Measurements from ENCODE around the gene LAX1.
"Not testable (repeated sequence)": the region's sequence is repeated elsewhere in the genome, so short reads cannot be mapped to it uniquely, and the experiment has no call there.

The LAX1 gene

DNA sequence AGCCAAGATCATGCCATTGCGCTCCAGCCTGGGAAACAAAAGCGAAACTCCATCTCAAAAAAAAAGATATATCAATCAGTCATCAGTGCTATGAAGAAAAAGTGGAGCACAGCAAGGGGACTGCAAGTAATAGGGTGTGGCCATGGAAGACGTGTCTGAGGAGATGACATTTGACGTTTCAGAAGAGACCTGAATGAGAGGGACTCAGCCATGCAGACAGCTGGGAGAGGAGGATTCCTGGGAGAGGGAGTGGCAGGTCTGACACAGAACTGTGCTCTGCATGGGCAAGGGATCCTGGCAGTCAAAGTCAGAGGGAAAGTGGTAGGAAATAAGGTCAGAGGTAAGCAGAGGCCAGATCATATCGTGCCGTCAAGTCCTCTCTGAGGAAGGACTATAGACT, 3.3 kb downstream of the LAX1 start:
- DNase-seq (ENCODE audit: low spot score) = no peak

DNA sequence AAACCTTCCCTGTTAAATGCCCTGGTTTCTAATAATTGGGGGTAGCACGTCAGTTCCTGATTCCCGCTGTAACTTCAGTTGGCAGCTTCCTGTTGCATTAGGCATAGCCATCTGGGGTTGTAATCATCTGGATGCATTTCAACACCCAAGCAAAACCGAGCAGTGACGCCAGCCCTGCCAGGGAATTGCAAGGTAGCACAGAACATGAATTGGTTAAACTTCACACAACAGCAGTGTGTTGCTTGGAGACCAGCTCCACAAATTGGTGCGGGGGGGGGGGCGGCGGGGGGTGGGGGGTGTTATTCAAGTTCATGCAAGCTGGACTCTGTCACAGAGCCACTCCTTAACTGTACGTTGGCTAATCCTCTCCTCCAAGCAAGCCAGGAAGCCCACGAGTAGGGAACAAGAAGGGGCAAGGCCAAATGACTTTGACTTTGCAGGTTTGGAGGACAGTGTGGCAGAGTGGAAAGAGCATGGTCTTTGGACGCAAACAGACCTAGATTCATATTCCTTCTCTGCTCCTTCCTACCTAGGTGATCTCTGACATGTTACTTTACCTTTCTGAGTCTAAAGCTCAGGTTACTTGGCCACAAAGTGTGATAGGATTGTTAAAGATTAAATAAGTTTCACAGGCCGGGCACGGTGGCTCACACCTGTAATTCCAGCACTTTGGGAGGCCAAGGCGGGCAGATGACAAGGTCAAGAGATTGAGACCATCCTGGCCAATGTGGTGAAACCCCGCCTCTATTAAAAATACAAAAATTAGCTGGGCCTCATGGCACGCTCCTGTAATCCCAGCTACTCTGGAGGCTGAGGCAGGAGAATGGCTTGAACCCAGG, 4.7 kb downstream of the LAX1 start:
- no peak for DNase-seq (ENCODE audit: low spot score)

DNA sequence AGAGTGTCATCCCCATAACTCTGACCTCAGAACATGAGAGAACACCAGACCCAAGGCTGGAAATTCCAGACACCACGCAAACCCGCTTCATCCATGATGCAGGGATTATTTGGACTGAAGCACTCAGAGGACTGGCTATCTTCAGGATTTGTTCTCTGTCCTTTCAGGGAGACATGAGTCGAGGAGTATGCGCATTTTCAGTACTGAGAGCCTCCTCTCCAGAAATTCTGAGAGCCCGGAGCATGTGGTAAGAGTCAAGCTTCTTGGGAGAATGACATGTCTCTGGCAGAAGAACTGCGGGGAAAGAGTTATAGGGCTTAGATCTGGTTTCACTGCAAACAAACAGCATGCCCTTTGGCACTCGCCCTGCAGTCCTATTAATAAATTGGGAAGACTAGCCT, 6.9 kb downstream of the LAX1 start:
- DNase-seq (ENCODE audit: low spot score) = no peak

DNA sequence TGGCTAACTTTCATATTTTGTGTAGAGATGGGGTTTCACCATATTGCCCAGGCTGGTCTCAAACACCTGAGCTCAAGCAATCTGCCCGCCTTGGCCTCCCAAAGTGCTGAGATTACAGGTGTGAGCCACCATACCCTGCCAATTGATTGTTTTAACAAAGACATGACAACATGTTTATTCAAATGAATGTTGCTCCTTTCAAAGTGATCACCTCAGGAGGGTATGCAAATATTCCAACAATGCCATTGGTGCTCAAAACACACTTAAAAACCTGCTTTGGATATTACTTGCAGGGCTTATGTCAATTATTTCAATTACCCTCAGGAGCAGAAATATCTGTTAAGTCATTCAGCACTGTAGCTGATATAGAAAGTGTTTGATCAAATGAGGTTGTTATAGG, 7.9 kb downstream of the LAX1 start:
- no peak for DNase-seq (ENCODE audit: low spot score)

DNA sequence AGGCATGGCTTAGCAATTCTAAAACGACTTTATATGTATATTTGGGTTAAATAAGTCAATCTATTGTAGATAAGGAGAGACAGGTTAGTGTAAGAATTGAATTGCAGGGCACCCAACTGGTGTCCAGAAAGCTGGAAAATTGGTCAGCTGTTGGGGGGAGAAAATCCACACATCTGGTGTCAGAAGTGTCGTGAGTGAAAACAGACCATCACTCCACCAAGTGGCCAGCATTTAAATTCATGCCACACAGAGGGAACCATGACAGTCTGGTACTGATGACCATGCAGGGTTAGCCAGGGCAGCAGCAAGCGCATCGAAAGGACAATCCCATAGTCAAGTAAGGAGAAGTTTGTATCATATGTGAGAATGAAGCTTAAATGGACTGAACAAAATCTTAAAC, 11.7 kb downstream of the LAX1 start:
- no peak for DNase-seq (ENCODE audit: low spot score)

DNA sequence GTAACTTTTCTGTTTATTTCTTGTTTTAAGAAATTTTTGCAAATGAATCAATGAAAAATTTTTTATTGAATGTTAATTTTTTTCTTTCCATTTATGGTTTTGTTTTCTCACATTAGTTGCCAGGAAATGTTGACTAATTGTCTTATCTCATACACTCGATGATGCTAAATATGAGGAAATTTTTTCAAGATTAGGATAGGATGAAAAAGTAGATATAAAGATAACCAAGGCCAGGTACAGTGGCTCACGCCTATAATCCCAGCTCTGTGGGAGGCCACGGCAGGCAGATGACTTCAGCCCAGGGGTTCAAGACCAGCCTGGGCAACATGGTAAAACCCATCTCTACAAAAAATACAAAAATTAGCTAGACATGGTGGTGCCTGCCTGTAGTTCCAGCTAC, 12.6 kb downstream of the LAX1 start:
- no peak for DNase-seq (ENCODE audit: low spot score)

DNA sequence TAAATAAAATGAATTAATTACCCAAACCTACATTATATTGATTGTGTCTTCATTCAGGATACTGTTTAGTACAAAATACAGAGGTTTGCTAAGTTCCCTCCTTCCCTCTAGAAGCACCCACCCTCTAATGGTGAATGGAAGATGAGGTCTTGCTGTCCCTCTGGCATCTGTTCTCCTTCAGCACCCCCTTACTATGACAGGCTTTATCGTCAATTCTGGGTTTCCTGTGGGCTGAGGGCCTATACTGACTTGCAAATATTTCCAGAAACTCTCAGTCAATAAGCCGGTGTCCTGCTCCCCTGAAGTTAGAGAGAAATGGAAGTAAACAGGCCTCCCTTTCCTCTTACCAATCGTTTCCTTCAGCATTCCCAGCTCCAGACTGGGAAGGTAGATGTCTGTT, 13.2 kb downstream of the LAX1 start:
- no peak for DNase-seq (ENCODE audit: low spot score)

DNA sequence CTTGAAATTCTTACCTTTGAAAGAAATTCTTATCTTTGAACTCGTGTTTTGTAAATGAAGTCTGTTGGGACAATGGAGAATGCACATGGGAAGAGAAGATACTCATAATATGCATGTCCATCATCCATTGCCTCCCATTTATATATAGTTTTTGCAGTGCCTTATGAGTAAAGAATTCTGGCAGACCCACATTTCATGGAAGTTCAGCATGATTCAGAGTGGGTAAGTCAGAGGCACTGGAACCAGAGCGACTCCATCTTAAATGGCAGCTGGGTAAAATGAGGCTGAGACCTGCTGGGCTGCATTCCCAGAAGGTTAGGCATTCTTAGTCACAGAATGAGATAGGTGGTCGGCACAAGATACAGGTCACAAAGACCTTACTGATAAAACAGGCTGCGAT, 13.8 kb downstream of the LAX1 start:
- DNase-seq (ENCODE audit: low spot score) = no peak

DNA sequence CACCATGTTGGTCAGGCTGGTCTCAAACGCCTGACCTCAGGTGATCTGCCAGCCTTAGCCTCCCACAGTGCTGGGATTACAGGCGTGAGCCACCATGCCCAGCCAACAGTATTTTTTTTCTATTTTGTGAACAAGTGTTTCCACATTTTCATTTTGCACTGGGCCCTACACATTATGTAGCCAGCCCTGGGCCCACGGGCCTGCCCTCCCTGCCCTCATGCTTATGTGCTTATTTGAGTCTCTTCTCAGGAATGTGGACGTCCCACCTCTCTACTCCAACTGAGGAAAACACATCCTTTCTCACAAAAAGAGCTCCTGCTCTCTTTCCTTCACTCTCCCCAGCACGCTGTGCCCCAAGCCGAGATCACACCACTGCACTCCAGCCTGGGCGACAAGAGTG, 17.0 kb downstream of the LAX1 start:
- no peak for DNase-seq (ENCODE audit: low spot score)

DNA sequence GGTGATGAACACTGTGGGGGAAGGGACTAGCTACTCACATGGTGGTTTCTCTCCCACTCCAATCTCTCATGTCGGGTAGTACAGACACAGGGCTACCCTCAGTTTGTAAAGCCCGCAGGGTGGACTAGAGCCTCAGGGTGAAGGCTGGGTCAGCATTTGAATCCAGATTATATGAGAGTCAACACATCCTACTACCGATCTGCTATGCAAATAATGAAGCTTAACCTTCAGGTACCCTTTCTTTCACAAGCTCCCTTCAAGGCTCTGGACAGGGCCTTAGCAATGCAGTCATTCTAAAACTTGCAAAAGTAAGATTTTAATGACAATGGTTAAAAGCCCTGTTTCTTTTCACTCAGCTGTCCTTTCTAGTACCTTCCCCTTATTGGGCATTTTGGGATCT, 25.0 kb downstream of the LAX1 start:
- DNase-seq (ENCODE audit: low spot score) = no peak

DNA sequence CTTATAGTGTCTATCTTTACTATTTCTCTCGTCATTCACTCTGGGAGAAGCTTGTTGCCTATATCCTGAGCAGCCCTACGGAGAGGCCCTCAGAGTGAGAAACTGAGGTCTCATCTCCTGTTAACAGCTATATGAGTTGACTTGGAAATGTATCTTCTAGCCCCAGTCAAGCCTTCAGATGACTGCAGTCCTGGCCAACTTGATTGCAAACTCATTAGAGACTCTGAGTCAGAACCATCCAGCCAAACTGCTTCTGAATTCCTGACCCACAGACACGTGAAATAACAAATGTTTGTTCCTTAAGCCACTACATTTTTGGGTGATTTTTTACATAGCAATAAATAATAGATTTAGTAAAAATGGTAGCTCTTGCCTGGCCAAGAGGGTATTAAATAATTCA, 26.5 kb downstream of the LAX1 start:
- DNase-seq (ENCODE audit: low spot score) = no peak

DNA sequence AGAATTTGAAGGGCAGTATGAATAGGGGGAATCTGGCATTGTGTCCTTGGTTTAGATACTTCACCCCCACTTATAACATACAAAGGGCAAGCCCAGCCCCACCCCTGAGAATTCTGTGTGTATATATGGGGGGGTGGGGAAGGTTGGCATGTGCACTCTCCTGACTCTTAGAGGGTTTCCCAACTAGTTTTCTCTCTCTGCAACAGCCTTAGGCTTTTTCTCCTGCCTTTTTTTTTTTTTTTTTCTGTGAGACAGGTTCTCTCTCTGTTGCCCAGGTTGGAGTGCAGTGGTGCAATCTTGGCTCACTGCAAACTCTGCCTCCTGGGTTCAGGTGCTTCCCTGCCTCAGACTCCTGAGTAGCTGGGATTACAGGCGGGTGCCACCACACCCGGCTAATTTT, 27.5 kb downstream of the LAX1 start:
- no peak for DNase-seq (ENCODE audit: low spot score)

DNA sequence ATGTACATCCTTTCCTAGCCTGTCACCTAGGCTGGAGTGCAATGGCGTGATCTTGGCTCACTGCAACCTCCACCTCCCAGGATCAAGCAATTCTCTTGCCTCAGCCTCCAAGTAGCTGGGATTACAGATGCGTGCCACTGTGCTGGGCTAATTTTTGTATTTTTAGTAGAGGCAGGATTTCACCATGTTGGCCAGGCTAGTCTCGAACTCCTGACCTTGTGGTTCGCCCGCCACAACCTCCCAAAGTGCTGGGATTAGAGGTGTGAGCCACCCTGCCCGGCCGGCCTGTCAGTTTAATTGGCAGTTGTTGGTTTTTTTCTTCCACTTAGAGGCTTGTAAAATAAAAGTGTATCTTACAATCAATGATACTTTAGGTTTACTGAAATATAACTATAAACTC, 28.6 kb downstream of the LAX1 start:
- not testable (repeated sequence) for DNase-seq (ENCODE audit: low spot score)

DNA sequence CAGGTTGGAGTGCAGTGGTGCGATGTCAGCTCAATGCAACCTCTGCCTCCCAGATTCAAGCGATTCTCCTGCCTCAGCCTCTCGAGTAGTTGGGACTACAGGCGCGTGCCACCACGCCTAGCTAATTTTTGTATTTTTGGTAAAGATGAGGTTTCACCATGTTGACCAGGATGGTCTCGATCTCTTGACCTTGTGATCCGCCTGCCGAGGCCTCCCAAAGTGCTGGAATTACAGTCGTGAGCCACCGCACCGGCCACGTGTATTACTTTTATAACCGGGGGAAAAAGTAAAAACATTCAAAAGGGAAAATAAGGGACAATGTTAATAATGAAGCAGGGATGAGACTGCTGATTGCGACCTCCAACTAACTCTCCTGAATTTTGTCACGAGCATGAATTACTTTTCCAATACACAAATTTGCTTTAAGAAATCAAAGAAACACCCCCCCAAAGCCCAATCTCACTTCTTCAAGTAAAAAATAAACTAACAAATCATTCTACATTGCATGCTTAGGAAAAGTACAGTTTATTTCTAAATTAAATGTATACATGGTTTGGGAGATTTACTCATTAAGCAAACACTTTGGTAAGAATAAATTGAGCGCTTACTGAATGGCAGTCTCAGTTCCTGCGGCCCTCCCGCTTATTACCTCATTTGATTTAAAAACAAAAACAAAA, 29.9 kb downstream of the LAX1 start:
- DNase-seq (ENCODE audit: low spot score) = no peak

DNA sequence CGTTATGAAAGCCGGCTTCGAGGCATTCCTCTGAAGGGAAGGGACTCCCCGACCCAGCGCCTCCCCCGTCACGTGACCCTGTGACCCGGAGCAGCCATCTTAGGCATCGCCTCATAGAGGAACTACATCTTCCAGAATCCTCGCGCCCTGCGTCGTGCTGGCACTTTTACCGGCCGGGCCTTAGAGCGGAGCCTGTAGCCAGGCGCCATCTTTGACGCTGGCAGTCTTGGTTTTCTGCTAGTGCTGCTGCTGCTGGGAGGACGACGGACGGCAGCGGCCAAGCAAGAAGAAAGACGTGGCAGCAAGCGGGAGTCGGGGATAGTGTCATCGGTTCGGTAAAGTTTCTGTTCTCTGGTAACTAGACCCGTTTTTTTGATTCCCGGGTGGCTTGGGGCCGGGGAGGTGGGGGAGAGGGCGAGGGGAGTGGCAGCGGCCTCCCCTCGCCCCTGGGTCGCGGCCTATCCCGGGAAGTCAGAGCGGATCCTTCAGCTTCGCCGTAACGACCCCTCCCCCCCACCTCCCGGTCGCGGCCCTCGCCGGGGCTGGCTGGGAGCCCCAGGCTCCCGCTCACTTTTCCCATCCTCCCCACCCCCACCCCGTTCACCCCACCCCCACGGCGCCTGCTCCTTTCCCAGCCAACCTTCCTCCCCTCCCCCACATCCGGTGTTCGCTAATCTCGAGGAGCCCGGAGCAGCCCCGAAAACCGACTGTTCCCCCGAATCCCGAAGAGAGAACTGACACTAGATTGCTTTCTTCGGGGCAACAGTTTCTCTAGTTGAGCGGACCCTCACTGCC, 30.7 kb downstream of the LAX1 start, which contains the start of the genes ZBED6 and ZC3H11A:
Gene ZBED6 (plus strand): TSS at position 183 of the 795 bp plus-strand sequence. CDS start 1,900 bp downstream, outside the sequence.
Gene ZC3H11A (plus strand): TSS at position 183 of the 795 bp plus-strand sequence. CDS start 21,448 bp downstream, outside the sequence.
- peak; percentile 96 for DNase-seq (ENCODE audit: low spot score)

DNA sequence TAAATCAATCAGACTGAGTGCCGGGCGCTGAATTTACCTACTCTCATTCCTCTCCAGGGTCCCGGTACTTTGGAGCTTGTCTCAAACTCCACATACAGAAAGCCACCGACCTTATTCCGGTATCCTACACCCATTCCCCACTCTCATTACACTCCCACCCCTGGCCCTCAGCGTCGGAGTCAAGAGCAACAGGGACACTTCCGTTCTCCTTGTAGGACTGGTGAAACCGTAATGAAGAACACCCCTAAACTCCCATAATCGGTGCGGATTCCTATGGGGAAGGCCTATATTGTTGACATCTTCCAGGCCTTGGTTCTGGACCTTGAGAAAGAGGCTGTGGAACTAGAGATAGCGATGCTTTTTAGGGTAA, 31.2 kb downstream of the LAX1 start:
- no peak for DNase-seq (ENCODE audit: low spot score)

DNA sequence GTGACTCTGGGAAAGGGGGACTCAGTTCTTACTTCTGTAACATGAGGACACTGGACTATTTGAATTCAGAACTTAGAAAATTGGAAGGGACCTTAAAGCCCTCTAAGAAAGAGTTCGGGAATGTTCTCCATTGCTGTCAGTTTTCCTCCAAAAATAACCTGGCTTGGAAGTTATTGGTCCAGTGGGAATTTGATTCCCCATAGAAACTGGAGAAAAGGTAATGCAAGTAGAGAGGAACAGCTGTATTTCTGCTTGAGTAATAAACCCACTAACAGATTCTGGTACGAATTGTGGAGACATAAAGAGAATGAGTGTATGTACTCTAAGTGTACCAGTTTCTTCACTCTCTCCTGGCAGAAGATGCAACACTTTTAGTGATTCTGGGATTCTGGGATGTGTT, 32.2 kb downstream of the LAX1 start:
- no peak for DNase-seq (ENCODE audit: low spot score)

DNA sequence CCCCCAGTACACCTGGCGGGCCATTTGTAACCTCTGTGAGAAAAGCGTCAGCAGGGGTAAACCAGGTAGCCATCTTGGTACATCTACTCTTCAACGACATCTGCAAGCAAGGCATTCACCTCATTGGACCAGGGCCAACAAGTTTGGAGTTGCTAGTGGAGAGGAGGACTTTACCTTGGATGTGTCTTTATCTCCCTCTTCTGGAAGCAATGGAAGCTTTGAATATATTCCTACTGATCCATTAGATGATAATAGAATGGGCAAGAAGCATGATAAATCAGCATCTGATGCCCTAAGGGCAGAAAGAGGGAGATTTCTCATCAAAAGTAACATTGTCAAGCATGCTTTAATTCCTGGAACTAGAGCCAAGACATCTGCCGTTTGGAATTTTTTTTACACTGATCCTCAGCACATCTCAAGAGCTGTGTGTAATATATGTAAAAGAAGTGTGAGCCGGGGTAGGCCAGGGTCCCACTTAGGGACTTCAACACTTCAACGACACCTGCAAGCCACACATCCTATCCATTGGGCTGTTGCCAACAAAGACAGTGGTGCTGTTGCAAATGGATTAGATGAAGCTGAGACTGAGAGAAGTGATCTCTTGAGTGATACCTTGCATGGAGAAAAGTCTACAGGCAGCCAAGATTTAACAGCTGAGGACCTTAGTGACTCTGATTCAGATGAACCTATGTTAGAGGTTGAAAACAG, 33.1 kb downstream of the LAX1 start:
- DNase-seq (ENCODE audit: low spot score) = no peak

DNA sequence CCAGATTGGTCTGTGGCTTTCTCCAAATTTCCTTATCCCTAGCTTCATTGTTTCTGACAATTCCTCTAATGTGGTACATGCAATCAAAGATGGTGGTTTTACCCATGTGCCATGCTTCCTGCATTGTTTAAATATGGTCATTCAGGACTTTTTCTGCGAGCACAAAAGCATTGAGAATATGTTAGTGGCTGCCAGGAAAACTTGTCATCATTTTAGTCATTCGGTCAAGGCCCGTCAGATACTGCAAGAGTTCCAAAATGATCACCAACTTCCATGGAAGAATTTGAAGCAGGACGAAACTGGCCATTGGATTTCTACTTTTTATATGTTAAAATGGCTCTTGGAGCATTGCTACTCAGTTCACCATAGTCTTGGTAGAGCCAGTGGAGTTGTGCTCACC, 34.2 kb downstream of the LAX1 start:
- no peak for DNase-seq (ENCODE audit: low spot score)

DNA sequence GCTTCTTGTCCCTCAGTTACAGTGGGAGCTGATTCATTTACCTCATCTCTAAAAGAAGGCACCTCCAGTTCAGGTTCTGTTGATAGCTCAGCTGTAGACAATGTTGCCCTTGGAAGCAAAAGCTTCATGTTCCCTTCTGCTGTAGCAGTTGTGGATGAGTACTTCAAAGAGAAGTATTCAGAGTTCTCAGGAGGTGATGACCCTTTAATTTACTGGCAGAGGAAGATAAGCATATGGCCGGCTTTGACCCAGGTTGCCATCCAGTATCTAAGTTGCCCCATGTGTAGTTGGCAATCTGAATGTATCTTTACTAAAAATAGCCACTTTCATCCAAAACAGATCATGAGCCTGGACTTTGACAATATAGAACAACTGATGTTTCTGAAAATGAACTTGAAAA, 35.0 kb downstream of the LAX1 start:
- DNase-seq (ENCODE audit: low spot score) = no peak

DNA sequence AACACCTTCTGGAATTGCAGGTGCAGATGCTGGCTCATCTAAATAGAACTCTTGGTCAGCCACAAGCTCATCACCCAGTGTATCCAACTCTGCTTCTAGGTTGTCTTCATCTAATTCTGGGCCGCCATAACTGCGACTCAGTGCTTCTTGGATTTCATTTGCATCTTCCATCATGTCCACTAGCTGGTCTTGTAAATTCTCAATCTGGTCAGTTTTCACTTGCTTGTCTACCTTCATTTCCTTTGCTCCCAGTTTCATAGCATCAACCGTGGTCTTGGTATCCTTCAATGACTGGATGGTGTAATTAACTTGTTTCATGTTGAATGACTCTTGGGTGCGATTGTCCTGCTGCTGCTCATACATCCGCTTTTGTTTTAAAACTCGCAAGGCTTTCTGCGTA, 40.7 kb downstream of the LAX1 start:
- DNase-seq (ENCODE audit: low spot score) = no peak

DNA sequence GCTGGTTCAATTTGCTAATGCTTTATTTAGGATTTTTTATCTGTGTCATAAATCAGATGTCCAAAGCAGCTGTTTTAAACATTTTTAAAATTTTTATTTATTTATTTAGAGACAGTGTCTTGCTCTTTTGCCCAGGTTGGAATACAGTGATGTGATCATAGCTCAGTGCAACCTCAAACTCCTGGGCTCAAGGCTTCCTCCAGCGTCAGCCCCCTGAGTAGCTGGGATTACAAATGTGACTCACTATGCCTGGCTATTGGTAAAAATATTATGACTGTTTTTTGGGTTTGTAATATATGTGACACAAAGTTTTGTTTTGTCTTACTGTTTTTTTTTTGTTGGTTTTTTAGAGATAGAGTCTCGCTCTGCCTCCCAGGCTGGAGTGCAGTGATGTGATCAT, 42.2 kb downstream of the LAX1 start:
- no peak for DNase-seq (ENCODE audit: low spot score)
